ENCODE measurements around the gene APOBEC3C. TPM values are rescaled to one million over a fixed set of nuclear protein-coding genes. Genes with fewer than 3 reads are reported as not detected.

APOBEC3C gene
- total RNA-seq, 1 experiment from 2014 or later, result 32.1 TPM

DNA sequence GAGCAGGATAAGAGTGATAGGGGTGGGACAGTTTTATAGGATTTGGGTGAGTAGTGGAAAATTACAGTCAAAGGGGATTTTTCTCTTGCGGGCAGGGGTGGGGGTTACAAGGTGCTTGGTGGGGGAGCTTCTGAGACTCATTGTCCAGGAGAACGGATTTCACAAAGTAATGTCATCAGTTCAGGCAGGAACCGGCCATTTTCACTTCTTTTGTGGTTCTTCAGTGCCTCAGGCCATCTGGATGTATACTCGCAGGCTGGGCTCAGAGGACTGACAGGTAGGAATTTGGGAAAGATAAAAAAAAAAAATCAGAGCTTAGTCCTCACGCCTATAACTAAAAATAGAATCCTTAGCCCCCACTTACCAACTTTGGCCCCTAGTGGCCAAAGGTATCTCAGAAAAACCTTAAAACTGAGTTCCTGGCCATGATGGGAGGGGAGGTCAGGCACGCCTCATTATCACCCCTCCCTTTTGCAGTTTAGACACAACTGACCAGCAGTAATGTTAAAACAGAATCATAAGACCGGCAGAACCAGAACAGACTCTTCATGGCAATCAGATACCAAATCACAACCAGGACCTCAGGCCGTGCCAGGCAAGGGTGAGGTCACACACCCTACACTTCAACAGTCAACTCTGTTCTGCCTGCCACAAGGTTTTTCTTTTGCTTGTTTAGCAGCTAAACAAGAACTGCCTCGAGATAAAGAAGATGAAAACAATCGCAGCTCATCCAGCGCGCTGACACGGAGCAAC, 54.2 kb downstream of the APOBEC3C start:
- Histone ChIP-seq H2AFZ (ENCODE audit: low read length) (no peak overlapping the region), H3K23ac (ENCODE audit: insufficient read length, low read depth, low read length) (no peak overlapping the region), H2BK15ac (ENCODE audit: low read depth, low read length) (no peak overlapping the region), H2BK12ac (ENCODE audit: insufficient read length, low read depth, low read length) (no peak overlapping the region), H2BK20ac (ENCODE audit: low read depth, low read length, poor library complexity, severe bottlenecking) (no peak overlapping the region), H4K91ac (ENCODE audit: insufficient read length, low read depth, low read length) (no peak overlapping the region), H3K56ac (ENCODE audit: insufficient read length, low read depth, low read length) (no peak overlapping the region), H3K79me2 (ENCODE audit: insufficient read depth, low read length) (no peaks in the 10 kb centered on the region), H3K4ac (ENCODE audit: low read depth, low read length) (no peak overlapping the region), H2BK120ac (ENCODE audit: low read depth, low read length, poor library complexity, severe bottlenecking) (no peak overlapping the region), H3K79me1 (ENCODE audit: insufficient read depth, low read depth, low read length, poor library complexity, severe bottlenecking) (no peaks in the 10 kb centered on the region), H4K20me1 (ENCODE audit: control insufficient read depth, insufficient read depth, insufficient read length) (no peaks in the 10 kb centered on the region), H2BK5ac (ENCODE audit: insufficient read length, low read length) (no peak overlapping the region), H3K9ac (ENCODE audit: extremely low read depth, insufficient read length, low read length) (no peak overlapping the region), H3K14ac (ENCODE audit: insufficient read depth, low read length) (no peak overlapping the region), H3K18ac (ENCODE audit: insufficient read length, low read depth, low read length) (no peak overlapping the region), H3K9me3 (ENCODE audit: control insufficient read depth, low read depth, low read length) (no peaks in the 10 kb centered on the region), H3K27ac (ENCODE audit: insufficient read length, low read depth, low read length) (no peak overlapping the region), H3T11ph (ENCODE audit: low read length) (no peak overlapping the region), H3K4me2 (ENCODE audit: insufficient read depth, insufficient read length, low read length) (no peak overlapping the region), H3K4me1 (ENCODE audit: insufficient read depth, low read length) (no peaks in the 10 kb centered on the region; the same call in 1 of the 2 replicates), H3K27me3 (ENCODE audit: insufficient read depth, low read length) (no peaks in the 10 kb centered on the region), H2AK5ac (ENCODE audit: insufficient read length, low read length) (no peak overlapping the region), H4K8ac (replicated peaks; ENCODE audit: insufficient read length, low read depth, low read length) (no peak overlapping the region), H4K5ac (ENCODE audit: insufficient read length, low read depth, low read length) (no peak overlapping the region), H3K23me2 (ENCODE audit: insufficient read length, low read depth, low read length, poor library complexity, severe bottlenecking) (peaks cover 3% of the 10 kb centered on the region)
- Mint-ChIP-seq H3K27ac (no peak overlapping the region), H3K4me3 (no peak overlapping the region), H3K9me3 (no peaks in the 10 kb centered on the region; a peak in 1 of 5 replicates), H3K27me3 (ENCODE audit: low read depth) (peaks cover 5% of the 10 kb centered on the region), H3K36me3 (ENCODE audit: insufficient read depth in 1 of 3, low read depth in 3 of 3) (no peaks in the 10 kb centered on the region), H3K4me1 (peaks cover 12 to 17% of the 10 kb centered on the region in 2 experiments)
- no peak for DNase-seq
- no CpG with 5 or more reads among the region's 13 CpGs for WGBS (ENCODE audit: extremely low coverage, insufficient read length, low lambda C conversion rate)
- TF ChIP-seq CTCF (conservative IDR thresholded peaks at IDR 0.05), result peak; percentile 52; the same call in 2 of the 3 replicates

Other genes with a start within 250 kb of the APOBEC3C start
- 8.3 and 8.9 TPM in 2 replicates for gene DNAL4, start 220.1 kb upstream of the APOBEC3C start, total RNA-seq (2021)
- 7.8 and 8.1 TPM in 2 replicates for gene NPTXR, start 170.2 kb upstream of the APOBEC3C start, total RNA-seq (2021)
- gene CBX6, start 142.0 kb upstream of the APOBEC3C start, total RNA-seq (2021), result 31.4 and 32.8 TPM in 2 replicates
- not detected in 2 replicates for gene APOBEC3A, start 56.6 kb upstream of the APOBEC3C start, total RNA-seq (2021)
- gene APOBEC3B, start 31.9 kb upstream of the APOBEC3C start, total RNA-seq (2021), result 28.1 and 29.0 TPM in 2 replicates
- gene APOBEC3D, start 6.9 kb downstream of the APOBEC3C start, total RNA-seq (2021), result 8.6 and 9.4 TPM in 2 replicates
- 8.9 and 11.6 TPM in 2 replicates for gene APOBEC3F, start 26.6 kb downstream of the APOBEC3C start, total RNA-seq (2021)
- 1.6 and 2.4 TPM in 2 replicates for gene APOBEC3G, start 63.0 kb downstream of the APOBEC3C start, total RNA-seq (2021)
- 0.48 TPM in 2 replicates for gene APOBEC3H, start 83.0 kb downstream of the APOBEC3C start, total RNA-seq (2021)
- 3.7 and 4.2 TPM in 2 replicates for gene CBX7, start 138.4 kb downstream of the APOBEC3C start, total RNA-seq (2021)
- 6.1 and 7.1 TPM in 2 replicates for gene PDGFB, start 230.7 kb downstream of the APOBEC3C start, total RNA-seq (2021)